Measurements from ENCODE around the gene GRIA3. TPM values are rescaled to one million over a fixed set of nuclear protein-coding genes. Genes with fewer than 3 reads are reported as not detected.

The GRIA3 gene
- total and polyA plus RNA-seq, 10 of the 15 experiments (the other 5 are each of a cell fraction or from before 2014, with no cell fraction given), result 0.45 to 4.3 (median 2.2) TPM

- TF ChIP-seq ELK1 (IDR thresholded peaks at IDR 0.05; ENCODE audit: low read depth, low read length) (no peak), PAX8 (IDR thresholded peaks at IDR 0.05) (no peak), RAD21 (IDR thresholded peaks at IDR 0.05; ENCODE audit: insufficient read depth, low read depth, low read length) (no peak), MEF2A (IDR thresholded peaks at IDR 0.05; ENCODE audit: insufficient read depth, low read depth, low read length) (no peak), SRF (IDR thresholded peaks at IDR 0.05; ENCODE audit: low read depth in 2 of 2, low read length in 2 of 2) (no peak), SMAD5 (IDR thresholded peaks at IDR 0.05; ENCODE audit: low read depth) (no peak), CREM (IDR thresholded peaks at IDR 0.05; ENCODE audit: low read depth) (no peak), IKZF1 (conservative IDR thresholded peaks at IDR 0.05) (no peak), SIX5 (IDR thresholded peaks at IDR 0.05; ENCODE audit: low read depth, low read length, severe bottlenecking) (no peak), TBL1XR1 (IDR thresholded peaks at IDR 0.05; ENCODE audit: low read depth, low read length) (no peak)
These were observed 271.6 kb downstream of the GRIA3 start (continued) for GRCh38 chrX:123455693-123456092.

- H3K4me1 ChIP-seq (ENCODE audit: control insufficient read depth, insufficient read depth, low read length), result no peaks in the 10 kb centered on the region
- no peak overlapping the region for H3K4me3 ChIP-seq
- no peak for DNase-seq (ENCODE audit: low read depth, low spot score)
- WGBS (ENCODE audit: insufficient coverage, insufficient replicate concordance, low lambda C conversion rate, missing lambda C conversion rate), result 53% methylated on average over 10 of the region's 10 CpGs
- no peak overlapping the region for H3K27ac ChIP-seq (ENCODE audit: control insufficient read depth, insufficient read depth)
- H4K20me1 ChIP-seq (ENCODE audit: control insufficient read depth, insufficient read depth), result no peaks in the 10 kb centered on the region
- no peak for FAIRE-seq
- ChIA-PET CTCF (no interaction called here), RAD21 (ENCODE audit: unreplicated experiment) (no interaction called here), SMC1A (ENCODE audit: uncharacterized antibody, unreplicated experiment) (no interaction called here), POLR2A (no interaction called here)
- H3K9ac ChIP-seq (ENCODE audit: control insufficient read depth, insufficient read depth, low read length), result no peak overlapping the region
- ATAC-seq, result no peak
- in situ Hi-C loops (cut with MboI) (no loop called here), intact Hi-C loops (cut with micrococcal nuclease; ENCODE audit: unreplicated experiment) (no loop called here)
- H3K9me3 ChIP-seq (replicated peaks; ENCODE audit: control insufficient read depth, insufficient read depth, low read length), result no peaks in the 10 kb centered on the region
- H2AFZ ChIP-seq (ENCODE audit: control insufficient read depth, low read depth, low read length), result no peak overlapping the region
- no peaks in the 10 kb centered on the region for H3K36me3 ChIP-seq (ENCODE audit: control insufficient read depth in 2 of 2, insufficient read depth in 2 of 2, low read length in 1 of 2)
- no peaks in the 10 kb centered on the region for H3K79me2 ChIP-seq (ENCODE audit: control insufficient read depth, insufficient read depth, low read length)
- BruUV-seq (replicated peaks), result no TSS peak
- H3K27me3 ChIP-seq (replicated peaks in 1 of 2; ENCODE audit: control insufficient read depth in 2 of 2, insufficient read depth in 2 of 2, low read length in 1 of 2), result no peaks in the 10 kb centered on the region
- no peak overlapping the region for H3K4me2 ChIP-seq (ENCODE audit: control insufficient read depth, insufficient read depth)
- no peak for TF ChIP-seq MXI1 (IDR thresholded peaks at IDR 0.05; ENCODE audit: low read depth, low read length)
- no peak for TF ChIP-seq RCOR1 (conservative IDR thresholded peaks at IDR 0.05; ENCODE audit: low read depth, low read length)
- TF ChIP-seq NKRF (conservative IDR thresholded peaks at IDR 0.05), result no peak
- no peak for TF ChIP-seq SREBF2 (IDR thresholded peaks at IDR 0.05; ENCODE audit: low read length)
- TF ChIP-seq CTCF (IDR thresholded peaks at IDR 0.05 in 2 of 3, conservative IDR thresholded peaks at IDR 0.05 in 1 of 3; ENCODE audit: control insufficient read depth in 2 of 3, extremely low read depth in 1 of 3, insufficient read depth in 1 of 3, low read depth in 3 of 3, low read length in 3 of 3), result no peak
- no peak for TF ChIP-seq PRDM15 (CRISPR knock-in tag; IDR thresholded peaks at IDR 0.05)
These were observed 280.6 kb downstream of the GRIA3 start for GRCh38 chrX:123464709-123465108.
